Transverse colon (tissue), 4 donors: Measurements from ENCODE around the gene BNC1. TPM values are rescaled to one million over a fixed set of nuclear protein-coding genes. Genes with fewer than 3 reads are reported as not detected.

Experiments
- DNase-seq: peaks from one replicate; pipeline ENCODE4 v3.0.0-alpha.2; 2019
- H3K27ac ChIP-seq, 4 donors: fragments of 200-600 bp; sonication (generic); 2 replicates each; pipeline ENCODE4 v1.5.1; 2016 to 2018; ENCODE audit warnings: inconsistent platforms in 4 of 4
- H3K27me3 ChIP-seq: fragments of 200-600 bp; sonication (generic); 2 replicates; pipeline ENCODE4 v1.5.1; 2017; ENCODE audit warnings: inconsistent platforms
- H3K36me3 ChIP-seq, 4 donors: fragments of 200-600 bp; sonication (generic); 2 replicates each; pipeline ENCODE4 v1.5.1; 2017 to 2019; ENCODE audit warnings: inconsistent platforms in 4 of 4
- H3K4me1 ChIP-seq, 4 donors: fragments of 200-600 bp; sonication (generic); 2 replicates each; pipeline ENCODE4 v1.5.1; 2017 to 2020; ENCODE audit warnings: inconsistent platforms in 4 of 4
- H3K4me3 ChIP-seq, 4 donors: fragments of 200-600 bp; sonication (generic); 1 replicate in 1 of 4; 2 replicates in 3 of 4; pipeline versions ENCODE4 v1.5.1 to v1.6.1; 2017 to 2019; ENCODE audit warnings: inconsistent platforms in 4 of 4
- H3K9me3 ChIP-seq, 2 donors: fragments of 200-600 bp; sonication (generic); 2 replicates each; pipeline ENCODE4 v1.5.1; 2017 to 2019; ENCODE audit warnings: inconsistent platforms in 2 of 2
- CTCF ChIP-seq, 5 experiments: fragments of 200-600 bp in 3 of 5; fragments of 450-650 bp in 2 of 5; sonication (generic) in 3 of 5; IDR thresholded peaks; 1 replicate in 2 of 5; 2 replicates in 3 of 5; pipeline ENCODE4 v1.5.1; 2016 to 2017; ENCODE audit warnings: antibody characterized with exemption in 5 of 5, inconsistent platforms in 3 of 5, mild to moderate bottlenecking in 2 of 5, moderate library complexity in 1 of 5
- EP300 ChIP-seq: sonication (generic); formaldehyde crosslinking; IDR thresholded peaks from one replicate; pipeline ENCODE4 v1.6.1; 2017; ENCODE audit warnings: antibody characterized with exemption, low read depth
- POLR2A ChIP-seq: fragments of 450-650 bp; IDR thresholded peaks from one replicate; pipeline ENCODE4 v1.6.1; 2016; ENCODE audit warnings: antibody characterized with exemption, mild to moderate bottlenecking, moderate library complexity
- POLR2AphosphoS5 ChIP-seq, 3 donors: sonication (generic); formaldehyde crosslinking; IDR thresholded peaks; one replicate each; pipeline ENCODE4 v1.6.1; 2016; ENCODE audit warnings: antibody characterized with exemption in 3 of 3
- WGBS, 2 donors: methylation state at CpG; one replicate each; pipeline ENCODE4 v1.1.5; 2018; ENCODE audit warnings: low coverage in 1 of 2; 5-methylcytosine and 5-hydroxymethylcytosine counted together
- in situ Hi-C, 4 donors: fragments of 200-750 bp; cut with MboI; loops; one replicate each; pipeline versions ENCODE4 v1.15.0 to v1.15.1; 2017; ENCODE audit warnings: low sequenced_read_pairs in 3 of 4, low pct_ligation_motif_present in 1 of 4, low pct_unique_long_range_greater_than_20kb in 1 of 4
- intact Hi-C: fragments of 100-400 bp; cut with DNase I; formaldehyde crosslinking; loops from one replicate; pipeline ENCODE4 v1.15.1; 2023; ENCODE audit warnings: low total_unique reads
- total RNA-seq, 4 donors: library from RNA; depleted of rRNA; stranded (reverse); fragments of >200 nt; gene quantifications; one replicate each; pipeline ENCODE4 v1.1.0, GENCODE V29; 2016

Gene BNC1
- total RNA-seq, 4 donors from 2014 or later: not detected

- no peak for TF ChIP-seq CTCF (IDR thresholded peaks at IDR 0.05)
- TF ChIP-seq EP300: no peak
- TF ChIP-seq POLR2AphosphoS5 (IDR thresholded peaks at IDR 0.05): no peak
- TF ChIP-seq POLR2A: no peak
Measured at GRCh38 chr15:83318861-83319415, 34.5 kb upstream of the BNC1 start.

GRCh38 chr15:83318036-83318435, 33.6 kb upstream of the BNC1 start:
- in situ Hi-C loops (no loop called here), intact Hi-C loops (no loop called here)
- H3K4me1 ChIP-seq: no peaks in the 10 kb centered on the region
- H3K9me3 ChIP-seq: no peaks in the 10 kb centered on the region
- H3K4me3 ChIP-seq: no peak overlapping the region
- DNase-seq: no peak
- no peak for TF ChIP-seq POLR2A
- no peak for TF ChIP-seq POLR2AphosphoS5 (IDR thresholded peaks at IDR 0.05)
- no peak for TF ChIP-seq CTCF (IDR thresholded peaks at IDR 0.05)
- no peak for TF ChIP-seq EP300
- no peaks in the 10 kb centered on the region for H3K27me3 ChIP-seq
- H3K36me3 ChIP-seq: no peaks in the 10 kb centered on the region
- H3K27ac ChIP-seq: no peak overlapping the region

More at GRCh38 chr15:83318861-83319415, 34.5 kb upstream of the BNC1 start:
- Histone ChIP-seq H3K9me3 (no peaks in the 10 kb centered on the region), H3K27ac (no peak overlapping the region), H3K27me3 (no peaks in the 10 kb centered on the region), H3K4me1 (no peaks in the 10 kb centered on the region), H3K36me3 (no peaks in the 10 kb centered on the region), H3K4me3 (no peak overlapping the region)
- DNase-seq: no peak
- intact Hi-C loops (no loop called here), in situ Hi-C loops (no loop called here)
- 78% methylated on average over 3 of the region's 3 CpGs; no CpG with 5 or more reads in 1 of the 2 donors for WGBS, 2 donors

- no peak for TF ChIP-seq CTCF (IDR thresholded peaks at IDR 0.05)
- no peak for TF ChIP-seq POLR2AphosphoS5 (IDR thresholded peaks at IDR 0.05)
- no peak for TF ChIP-seq EP300
- no peak for TF ChIP-seq POLR2A
- no peak for DNase-seq
- intact Hi-C loops (no loop called here), in situ Hi-C loops (no loop called here)
- Histone ChIP-seq H3K4me1 (no peaks in the 10 kb centered on the region), H3K27me3 (no peaks in the 10 kb centered on the region), H3K36me3 (no peaks in the 10 kb centered on the region), H3K9me3 (no peaks in the 10 kb centered on the region), H3K27ac (no peak overlapping the region), H3K4me3 (no peak overlapping the region)
- 38 to 60% methylated on average over 1 of the region's 1 CpG for WGBS, 2 donors
Measured at GRCh38 chr15:83312071-83312470, 27.6 kb upstream of the BNC1 start.

GRCh38 chr15:83310521-83311456, 26.3 kb upstream of the BNC1 start:
- intact Hi-C loops: no loop called here

More at GRCh38 chr15:83310521-83311456, 26.3 kb upstream of the BNC1 start:
- in situ Hi-C loops: no loop called here
- no peak for DNase-seq
- no peak for TF ChIP-seq POLR2A
- no peak for TF ChIP-seq EP300
- TF ChIP-seq POLR2AphosphoS5 (IDR thresholded peaks at IDR 0.05): no peak
- TF ChIP-seq CTCF (IDR thresholded peaks at IDR 0.05): no peak
- Histone ChIP-seq H3K27ac (no peak overlapping the region), H3K27me3 (peaks cover 3% of the 10 kb centered on the region), H3K4me1 (no peaks in the 10 kb centered on the region), H3K9me3 (no peaks in the 10 kb centered on the region), H3K4me3 (no peak overlapping the region), H3K36me3 (no peaks in the 10 kb centered on the region)
- WGBS, 2 donors: 28 to 39% methylated on average over 3 to 5 of the region's 5 CpGs
